Psoas muscle (tissue), 8 donors: ENCODE measurements around the gene FANCC. TPM values are rescaled to one million over a fixed set of nuclear protein-coding genes. Genes with fewer than 3 reads are reported as not detected.

Experiments
- ATAC-seq, 4 donors: fragments of 200-7000 bp; cut with Tn5 transposase; one replicate each; pipeline ENCODE4 v1.9.1; 2020; ENCODE audit warnings: moderate library complexity in 3 of 4, mild to moderate bottlenecking in 2 of 4
- DNase-seq, 2 donors: peaks; one replicate each; pipeline ENCODE4 v3.0.0-alpha.2; 2020
- H3K27ac ChIP-seq: fragments of 200-600 bp; one replicate; pipeline ENCODE4 v1.8.0; 2022
- H3K27me3 ChIP-seq, 3 donors: fragments of 200-600 bp in 1 of 3; one replicate each; pipeline versions ENCODE4 v1.6.1 to v1.8.0; 2013 to 2022; ENCODE audit warnings: low read length in 2 of 3, mild to moderate bottlenecking in 2 of 3, moderate library complexity in 1 of 3; ENCODE audit not compliant: insufficient read depth in 3 of 3
- H3K36me3 ChIP-seq, 2 donors: fragments of 200-600 bp in 1 of 2; one replicate each; pipeline versions ENCODE4 v1.6.1 to v1.8.0; 2013 to 2022; ENCODE audit warnings: low read depth in 1 of 2, mild to moderate bottlenecking in 1 of 2, moderate library complexity in 1 of 2; ENCODE audit not compliant: insufficient read depth in 1 of 2
- H3K4me1 ChIP-seq: fragments of 200-600 bp; one replicate; pipeline ENCODE4 v1.8.0; 2022
- H3K4me3 ChIP-seq: fragments of 200-600 bp; one replicate; pipeline ENCODE4 v1.8.0; 2022; ENCODE audit warnings: mild to moderate bottlenecking
- H3K9me3 ChIP-seq: fragments of 200-600 bp; one replicate; pipeline ENCODE4 v1.8.0; 2022
- CTCF ChIP-seq: fragments of 200-600 bp; IDR thresholded peaks from one replicate; pipeline ENCODE4 v1.8.0; 2022; ENCODE audit warnings: antibody characterized with exemption
- WGBS, 3 donors: extraction: QIAGEN DNeasy Blood & Tissue Kit; methylation state at CpG; one replicate each; pipeline versions ENCODE4 v1.1.6 to v1.1.7; 2013; 5-methylcytosine and 5-hydroxymethylcytosine counted together
- intact Hi-C, 2 donors: fragments of 100-400 bp; cut with DNase I; formaldehyde crosslinking; loops; one replicate each; pipeline versions ENCODE4 v1.11.0 to v1.14.2; 2022
- polyA plus RNA-seq, 3 donors: library from polyadenylated mRNA; stranded (reverse); fragments of 200-250 nt; gene quantifications; one replicate each; pipeline ENCODE4 v1.2.3, GENCODE V29; 2013
- total RNA-seq, 4 donors: library from RNA; stranded (reverse); fragmentation: NEBNext Ultra II Directional in 2 of 4; extraction: Animal tissue kit (Norgen Biotek cat#: 25700) in 2 of 4; gene quantifications; one replicate each; pipeline versions ENCODE4 v1.2.1 to v1.2.4, GENCODE V29; 2021 to 2023
- donor health status: healthy with polysubstance abuse.
- donor health status: DM: no; HTN: no; CAD: no; lungs with moderate emphysema.
- donor health status: Bipolar disorder and iron deficiency.
- donor health status: healthy.
- donor health status: DM: yes; HTN: yes; CAD: no.
- donor health status: DM: no; HTN: no; CAD: no.
- donor health status: DM: no; HTN: no; CAD: no.
- donor health status: DM: yes; HTN: yes; CAD: no.

Gene FANCC
- total and polyA plus RNA-seq, 7 donors, result 2.1 to 5.2 (median 3.6) TPM

- no peak overlapping the region for H3K27ac ChIP-seq
- H3K36me3 ChIP-seq, result no peaks in the 10 kb centered on the region
- no peak for DNase-seq
- no peaks in the 10 kb centered on the region for H3K4me1 ChIP-seq
- 32 to 38% (median 38%) methylated on average over 7 of the region's 7 CpGs for WGBS, 3 donors
- TF ChIP-seq CTCF, result no peak
- no peaks in the 10 kb centered on the region for H3K27me3 ChIP-seq
- no peak for ATAC-seq
- H3K9me3 ChIP-seq, result no peaks in the 10 kb centered on the region
- peak overlapping the region; percentile 25 for H3K4me3 ChIP-seq
- intact Hi-C loops, result no loop called here
These were observed 128.0 kb downstream of the FANCC start for GRCh38 chr9:95189251-95190098.

GRCh38 chr9:95188459-95188858, 129.1 kb downstream of the FANCC start:
- 62 to 72% (median 64%) methylated on average over 4 of the region's 4 CpGs for WGBS, 3 donors
- TF ChIP-seq CTCF, result no peak
- no peaks in the 10 kb centered on the region for H3K9me3 ChIP-seq
- intact Hi-C loops, result no loop called here
- no peak for ATAC-seq
- no peaks in the 10 kb centered on the region for H3K36me3 ChIP-seq
- H3K27ac ChIP-seq, result no peak overlapping the region
- H3K4me3 ChIP-seq, result no peak overlapping the region
- no peaks in the 10 kb centered on the region for H3K4me1 ChIP-seq
- no peak for DNase-seq
- H3K27me3 ChIP-seq, result no peaks in the 10 kb centered on the region

- Histone ChIP-seq H3K4me1 (no peaks in the 10 kb centered on the region), H3K36me3 (no peaks in the 10 kb centered on the region), H3K27ac (no peak overlapping the region), H3K9me3 (no peaks in the 10 kb centered on the region), H3K4me3 (no peak overlapping the region), H3K27me3 (no peaks in the 10 kb centered on the region)
- DNase-seq (no peak), ATAC-seq (no peak)
- no peak for TF ChIP-seq CTCF
- 98 to 100% (median 100%) methylated on average over 2 of the region's 2 CpGs for WGBS, 3 donors
- intact Hi-C loops, result no loop called here
These were observed 131.6 kb downstream of the FANCC start for GRCh38 chr9:95185956-95186355.

GRCh38 chr9:95182854-95183563, 134.5 kb downstream of the FANCC start:
- Histone ChIP-seq H3K27ac (no peak overlapping the region), H3K9me3 (no peaks in the 10 kb centered on the region), H3K27me3 (no peaks in the 10 kb centered on the region), H3K36me3 (no peaks in the 10 kb centered on the region), H3K4me3 (no peak overlapping the region), H3K4me1 (no peaks in the 10 kb centered on the region)
- DNase-seq (no peak), ATAC-seq (peak in 1 of 4 donors; percentile 34)
- intact Hi-C loops, result no loop called here
- no peak for TF ChIP-seq CTCF
- 73 to 84% (median 81%) methylated on average over 11 of the region's 11 CpGs for WGBS, 3 donors
